Omental fat pad (tissue), 4 donors: Measurements from ENCODE around the gene SEMG1. TPM values are rescaled to one million over a fixed set of nuclear protein-coding genes. Genes with fewer than 3 reads are reported as not detected.

ENCODE experiments used
- ATAC-seq: fragments of 150-250 bp; one replicate; pipeline ENCODE4 v1.9.1; 2016; ENCODE audit warnings: mild to moderate bottlenecking, moderate library complexity; ENCODE audit not compliant: low FRiP score
- DNase-seq: peaks from one replicate; pipeline ENCODE4 v3.0.0-alpha.2; 2019; ENCODE audit warnings: low spot score
- CTCF ChIP-seq, 3 donors: fragments of 450-650 bp; IDR thresholded peaks; one replicate each; pipeline ENCODE4 v1.5.1; 2016 to 2017; ENCODE audit warnings: antibody characterized with exemption in 3 of 3, mild to moderate bottlenecking in 3 of 3, moderate library complexity in 2 of 3
- total RNA-seq, 4 donors: library from RNA; depleted of rRNA; stranded (reverse); fragments of >200 nt; gene quantifications; one replicate each; pipeline ENCODE4 v1.1.0, GENCODE V29; 2016

SEMG1 gene
- total RNA-seq, 4 donors from 2014 or later: not detected

- no peak for DNase-seq
- no peak for TF ChIP-seq CTCF (IDR thresholded peaks at IDR 0.05)
- no peak for ATAC-seq
Observed at GRCh38 chr20:45246109-45246508, 39.3 kb downstream of the SEMG1 start.

DNA sequence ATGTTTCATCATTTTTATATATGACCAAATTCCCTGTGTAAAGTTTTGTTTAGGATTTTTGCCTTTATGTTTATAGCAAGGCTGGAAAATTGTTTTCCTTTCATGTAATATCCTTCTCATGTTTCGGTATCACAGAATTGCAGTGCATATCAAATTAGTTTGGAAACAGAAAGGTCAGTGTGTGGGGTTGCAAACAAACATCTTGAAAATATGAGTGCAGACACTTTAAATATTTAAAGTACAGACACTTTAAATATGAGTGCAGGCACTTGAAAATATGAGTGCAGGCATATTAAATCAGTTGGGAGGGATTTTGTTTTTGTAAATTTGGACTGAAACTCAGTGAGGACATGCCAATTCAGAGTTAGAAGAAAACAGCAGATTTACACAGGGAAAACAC lies 41.0 kb downstream of the SEMG1 start:
- TF ChIP-seq CTCF (IDR thresholded peaks at IDR 0.05): no peak
- ATAC-seq (no peak), DNase-seq (no peak)

DNA sequence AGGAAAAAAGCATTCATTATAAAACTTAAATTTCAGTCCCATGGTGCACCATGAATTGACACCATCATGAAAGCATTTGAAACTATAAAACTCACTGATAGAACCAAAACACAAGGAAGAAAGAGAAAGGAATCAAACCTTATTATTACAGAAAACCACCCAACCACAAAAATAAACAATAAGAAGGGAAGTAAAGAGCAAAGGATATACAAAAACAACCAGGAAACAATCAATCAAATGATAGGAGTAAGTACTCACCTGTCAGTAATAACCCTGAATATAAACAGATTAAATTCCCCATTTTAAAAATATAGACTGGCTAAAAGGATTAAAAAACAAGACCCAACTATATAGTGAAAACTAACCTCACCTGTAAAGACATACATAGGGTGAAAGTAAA lies 41.8 kb downstream of the SEMG1 start:
- no peak for ATAC-seq
- TF ChIP-seq CTCF (IDR thresholded peaks at IDR 0.05): no peak
- DNase-seq: no peak

GRCh38 chr20:45251884-45252560 lies 45.2 kb downstream of the SEMG1 start:
- DNase-seq: no peak
- TF ChIP-seq CTCF (IDR thresholded peaks at IDR 0.05): no peak
- ATAC-seq: no peak

GRCh38 chr20:45253261-45253660 lies 46.4 kb downstream of the SEMG1 start:
- TF ChIP-seq CTCF (IDR thresholded peaks at IDR 0.05): no peak
- DNase-seq: no peak
- peak; percentile 41 for ATAC-seq

DNA sequence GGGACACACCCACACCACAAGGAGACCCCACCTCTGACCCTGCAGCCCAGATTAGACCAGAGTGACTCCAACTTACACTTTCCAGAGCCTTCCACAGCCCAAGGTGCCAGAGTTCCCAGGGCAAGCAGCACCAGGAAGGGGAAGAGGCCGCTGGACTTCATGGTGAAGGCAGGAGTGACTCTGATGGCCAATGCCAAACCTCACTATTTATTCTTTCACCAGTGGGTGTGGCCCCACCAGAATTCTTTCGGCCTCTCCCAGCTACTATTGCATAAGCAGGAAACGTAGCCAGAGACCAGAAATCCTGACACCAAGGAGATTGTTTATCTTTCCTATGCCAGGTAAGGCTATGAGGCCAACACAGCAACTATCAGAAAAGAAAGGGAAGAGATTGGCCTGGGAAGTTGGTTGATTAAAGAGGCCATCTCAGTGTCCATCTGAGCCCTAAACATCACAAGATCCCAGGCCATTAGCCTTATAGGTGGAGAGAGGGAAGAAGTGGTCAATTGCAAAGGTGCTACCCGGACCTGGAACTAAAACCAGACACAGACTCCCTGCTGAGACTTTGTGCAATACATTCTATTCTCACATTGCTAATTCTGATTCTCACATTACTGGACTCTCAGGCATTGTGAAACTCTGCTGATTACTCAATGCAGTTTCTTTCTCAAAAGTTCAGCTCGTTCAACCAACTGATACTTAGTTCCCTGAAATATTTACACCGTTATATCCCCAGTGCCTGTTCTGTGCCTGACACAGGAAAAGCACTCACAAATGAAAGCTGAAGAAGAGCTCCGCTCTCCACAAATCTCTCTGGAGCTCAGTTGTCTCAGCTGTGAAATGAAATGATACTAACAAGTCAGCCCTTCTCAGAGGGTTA lies 47.8 kb downstream of the SEMG1 start, which contains the start of gene SLPI:
TSS of gene SLPI (minus strand) at position 182 of the 880 bp plus-strand sequence. CDS start at position 161, 21 bp downstream.
- TF ChIP-seq CTCF (IDR thresholded peaks at IDR 0.05): no peak
- ATAC-seq (peak; percentile 75), DNase-seq (no peak)
